ENCODE data around the gene CELSR1. TPM values are rescaled to one million over a fixed set of nuclear protein-coding genes. Genes with fewer than 3 reads are reported as not detected.

Gene CELSR1, protein sequence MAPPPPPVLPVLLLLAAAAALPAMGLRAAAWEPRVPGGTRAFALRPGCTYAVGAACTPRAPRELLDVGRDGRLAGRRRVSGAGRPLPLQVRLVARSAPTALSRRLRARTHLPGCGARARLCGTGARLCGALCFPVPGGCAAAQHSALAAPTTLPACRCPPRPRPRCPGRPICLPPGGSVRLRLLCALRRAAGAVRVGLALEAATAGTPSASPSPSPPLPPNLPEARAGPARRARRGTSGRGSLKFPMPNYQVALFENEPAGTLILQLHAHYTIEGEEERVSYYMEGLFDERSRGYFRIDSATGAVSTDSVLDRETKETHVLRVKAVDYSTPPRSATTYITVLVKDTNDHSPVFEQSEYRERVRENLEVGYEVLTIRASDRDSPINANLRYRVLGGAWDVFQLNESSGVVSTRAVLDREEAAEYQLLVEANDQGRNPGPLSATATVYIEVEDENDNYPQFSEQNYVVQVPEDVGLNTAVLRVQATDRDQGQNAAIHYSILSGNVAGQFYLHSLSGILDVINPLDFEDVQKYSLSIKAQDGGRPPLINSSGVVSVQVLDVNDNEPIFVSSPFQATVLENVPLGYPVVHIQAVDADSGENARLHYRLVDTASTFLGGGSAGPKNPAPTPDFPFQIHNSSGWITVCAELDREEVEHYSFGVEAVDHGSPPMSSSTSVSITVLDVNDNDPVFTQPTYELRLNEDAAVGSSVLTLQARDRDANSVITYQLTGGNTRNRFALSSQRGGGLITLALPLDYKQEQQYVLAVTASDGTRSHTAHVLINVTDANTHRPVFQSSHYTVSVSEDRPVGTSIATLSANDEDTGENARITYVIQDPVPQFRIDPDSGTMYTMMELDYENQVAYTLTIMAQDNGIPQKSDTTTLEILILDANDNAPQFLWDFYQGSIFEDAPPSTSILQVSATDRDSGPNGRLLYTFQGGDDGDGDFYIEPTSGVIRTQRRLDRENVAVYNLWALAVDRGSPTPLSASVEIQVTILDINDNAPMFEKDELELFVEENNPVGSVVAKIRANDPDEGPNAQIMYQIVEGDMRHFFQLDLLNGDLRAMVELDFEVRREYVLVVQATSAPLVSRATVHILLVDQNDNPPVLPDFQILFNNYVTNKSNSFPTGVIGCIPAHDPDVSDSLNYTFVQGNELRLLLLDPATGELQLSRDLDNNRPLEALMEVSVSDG (N-terminal part only)
- total RNA-seq, result 0.43 and 1.4 TPM in 2 replicates

GRCh38 chr22:46537225-46537945 is at the start of gene CELSR1:
Gene CELSR1, minus strand, starts transcription at chr22:46537620. Its CDS starts 450 bp downstream, at chr22:46537170.

GRCh38 chr22:46335201-46336118 is 202.0 kb downstream of the CELSR1 start, which contains the start of gene TRMU:
Gene TRMU, plus strand, starts transcription at chr22:46335714. Its CDS starts 51 bp downstream, at chr22:46335765.

Other genes with a start within 250 kb of the CELSR1 start
- 0.17 and 0.95 TPM in 2 replicates for gene GTSE1, start 240.8 kb downstream of the CELSR1 start, total RNA-seq
- gene TRMU, start 201.9 kb downstream of the CELSR1 start, total RNA-seq, result 27.6 and 36.5 TPM in 2 replicates
- gene GRAMD4, start 82.8 kb upstream of the CELSR1 start, total RNA-seq, result 33.1 and 44.7 TPM in 2 replicates
- gene CERK, start 200.6 kb upstream of the CELSR1 start, total RNA-seq, result 37.2 and 49.5 TPM in 2 replicates
- gene TBC1D22A, start 225.0 kb upstream of the CELSR1 start, total RNA-seq, result 10.9 and 11.7 TPM in 2 replicates